Measurements from ENCODE around the gene ZDHHC5. TPM values are rescaled to one million over a fixed set of nuclear protein-coding genes. Genes with fewer than 3 reads are reported as not detected.
"Not testable (repeated sequence)": the region's sequence is repeated elsewhere in the genome, so short reads cannot be mapped to it uniquely, and the experiment has no call there.

ZDHHC5 gene
- total RNA-seq, 2 experiments from 2014 or later: 56.8 to 65.5 TPM

- Mint-ChIP-seq H3K27me3 (peaks cover 16% of the 10 kb centered on the region), H3K4me1 (ENCODE audit: low read depth) (peaks cover 39% of the 10 kb centered on the region), H3K27ac (peak overlapping the region; percentile 18)
- POLR2A ChIA-PET; H3K9me3 Mint-ChIP-seq; H3K36me3 Mint-ChIP-seq; H3K4me3 Mint-ChIP-seq; intact Hi-C loops (cut with micrococcal nuclease): not testable (repeated sequence)
- CTCF ChIA-PET: interaction anchor here (0.6 to 1.7 kb wide), 9 partner anchors 8 to 194 kb away, joined by 3 to 7 read pairs (median 4); partner anchors contain the start of gene UBE2L6
- DNase-seq: peak; percentile 55
Observed at GRCh38 chr11:57652230-57652629, 15.7 kb upstream of the ZDHHC5 start.

GRCh38 chr11:57652662-57653061 is 15.3 kb upstream of the ZDHHC5 start:
- H3K9me3 Mint-ChIP-seq: no peaks in the 10 kb centered on the region
- no peak overlapping the region for H3K4me3 Mint-ChIP-seq
- peaks cover 2% of the 10 kb centered on the region for H3K36me3 Mint-ChIP-seq
- CTCF ChIA-PET: interaction anchor here (0.6 to 1.7 kb wide), 7 partner anchors 8 to 169 kb away, joined by 3 to 6 read pairs (median 4); partner anchors contain the start of gene UBE2L6
- H3K27ac Mint-ChIP-seq: peak overlapping the region; percentile 18
- H3K27me3 Mint-ChIP-seq: peaks cover 12% of the 10 kb centered on the region
- peaks cover 37% of the 10 kb centered on the region for H3K4me1 Mint-ChIP-seq (ENCODE audit: low read depth)
- POLR2A ChIA-PET: interaction anchor here (0.6 kb wide), 3 partner anchors 16 to 88 kb away, joined by 3 to 4 read pairs (median 3); no protein-coding TSS in a partner anchor
- no peak for DNase-seq
- intact Hi-C loops (cut with micrococcal nuclease): no loop called here

GRCh38 chr11:57653163-57653562 is 14.8 kb upstream of the ZDHHC5 start:
- no peaks in the 10 kb centered on the region for H3K9me3 Mint-ChIP-seq
- peaks cover 36% of the 10 kb centered on the region for H3K4me1 Mint-ChIP-seq (ENCODE audit: low read depth)
- H3K36me3 Mint-ChIP-seq: peaks cover 2% of the 10 kb centered on the region
- no peak overlapping the region for H3K27ac Mint-ChIP-seq
- ChIA-PET POLR2A (interaction anchor here (0.6 kb wide), 3 partner anchors 16 to 88 kb away, joined by 3 to 4 read pairs (median 3); no protein-coding TSS in a partner anchor), CTCF (interaction anchor here (0.8 to 0.9 kb wide), 2 partner anchors 9 to 139 kb away, joined by 3 read pairs; no protein-coding TSS in a partner anchor)
- intact Hi-C loops (cut with micrococcal nuclease): no loop called here
- peaks cover 7% of the 10 kb centered on the region for H3K27me3 Mint-ChIP-seq
- no peak overlapping the region for H3K4me3 Mint-ChIP-seq
- DNase-seq: no peak

GRCh38 chr11:57656885-57657193 is 11.1 kb upstream of the ZDHHC5 start:
- Mint-ChIP-seq H3K4me1 (ENCODE audit: low read depth) (peaks cover 31% of the 10 kb centered on the region), H3K27ac (peak overlapping the region; percentile 94), H3K36me3 (peaks cover 22% of the 10 kb centered on the region), H3K27me3 (no peaks in the 10 kb centered on the region), H3K9me3 (no peaks in the 10 kb centered on the region), H3K4me3 (peak overlapping the region; percentile 100)
- intact Hi-C loops (cut with micrococcal nuclease): loop anchor here (1.0 to 5.0 kb wide), 7 partner anchors 10 to 1485 kb away; partner anchors contain the start of genes FAM111A, MED19, SELENOH and TIMM10
- CTCF ChIA-PET: interaction anchor here (0.9 to 4.2 kb wide), 4 partner anchors 12 to 198 kb away, joined by 3 to 17 read pairs (median 4); no protein-coding TSS in a partner anchor
- POLR2A ChIA-PET: no interaction called here
- no peak for DNase-seq

- Mint-ChIP-seq H3K27me3 (no peaks in the 10 kb centered on the region), H3K4me1 (ENCODE audit: low read depth) (peaks cover 33% of the 10 kb centered on the region), H3K9me3 (no peaks in the 10 kb centered on the region), H3K27ac (peak within 1 kb of the TSS; percentile 94), H3K36me3 (peaks cover 25% of the 10 kb centered on the region), H3K4me3 (peak within 1 kb of the TSS; percentile 100)
- CTCF ChIA-PET: interaction anchor here (0.6 to 4.2 kb wide), 7 partner anchors 9 to 199 kb away, joined by 3 to 17 read pairs (median 4); partner anchors contain the start of gene UBE2L6
- peak; percentile 100 for DNase-seq
- intact Hi-C loops (cut with micrococcal nuclease): loop anchor here (1.0 to 5.0 kb wide), 7 partner anchors 10 to 1485 kb away; partner anchors contain the start of genes FAM111A, MED19, SELENOH and TIMM10
- POLR2A ChIA-PET: interaction anchor here (0.9 to 1.8 kb wide), 3 partner anchors 9 to 20 kb away, joined by 3 to 6 read pairs (median 3); no protein-coding TSS in a partner anchor
Observed at GRCh38 chr11:57657194-57658022, 10.5 kb upstream of the ZDHHC5 start, which contains the start of gene CLP1. CLP1 (plus strand) TSS chr11:57657762; CDS start chr11:57659477, 1,715 bp downstream.

- H3K27me3 Mint-ChIP-seq: no peaks in the 10 kb centered on the region
- H3K36me3 Mint-ChIP-seq: peaks cover 26% of the 10 kb centered on the region
- H3K4me1 Mint-ChIP-seq (ENCODE audit: low read depth): peaks cover 33% of the 10 kb centered on the region
- H3K4me3 Mint-ChIP-seq: peak overlapping the region; percentile 100
- ChIA-PET CTCF (interaction anchor here (0.6 to 1.9 kb wide), 5 partner anchors 9 to 143 kb away, joined by 3 to 9 read pairs (median 3); partner anchors contain the start of gene UBE2L6), POLR2A (interaction anchor here (0.9 to 1.8 kb wide), 3 partner anchors 9 to 20 kb away, joined by 3 to 6 read pairs (median 3); no protein-coding TSS in a partner anchor)
- intact Hi-C loops (cut with micrococcal nuclease): loop anchor here (5.0 kb wide), 1 partner anchor 1484 kb away; the partner anchor contains the start of gene FAM111A
- H3K9me3 Mint-ChIP-seq: no peaks in the 10 kb centered on the region
- H3K27ac Mint-ChIP-seq: peak overlapping the region; percentile 94
- no peak for DNase-seq
Observed at GRCh38 chr11:57658023-57658361, 9.9 kb upstream of the ZDHHC5 start.

GRCh38 chr11:57659669-57660068 is 8.2 kb upstream of the ZDHHC5 start:
- intact Hi-C loops (cut with micrococcal nuclease): loop anchor here (5.0 to 10.0 kb wide), 2 partner anchors 1483 to 1895 kb away; partner anchors contain the start of gene FAM111A
- no peak overlapping the region for H3K4me3 Mint-ChIP-seq
- H3K27ac Mint-ChIP-seq: no peak overlapping the region
- H3K36me3 Mint-ChIP-seq: peaks cover 26% of the 10 kb centered on the region
- peaks cover 31% of the 10 kb centered on the region for H3K4me1 Mint-ChIP-seq (ENCODE audit: low read depth)
- ChIA-PET CTCF (interaction anchor here (1.9 kb wide), 2 partner anchors 15 to 92 kb away, joined by 7 to 9 read pairs; partner anchors contain the start of gene UBE2L6), POLR2A (no interaction called here)
- H3K27me3 Mint-ChIP-seq: no peaks in the 10 kb centered on the region
- no peak for DNase-seq
- no peaks in the 10 kb centered on the region for H3K9me3 Mint-ChIP-seq

- Mint-ChIP-seq H3K27ac (no peak overlapping the region), H3K27me3 (no peaks in the 10 kb centered on the region), H3K4me1 (ENCODE audit: low read depth) (peaks cover 32% of the 10 kb centered on the region), H3K9me3 (no peaks in the 10 kb centered on the region), H3K36me3 (peaks cover 24% of the 10 kb centered on the region), H3K4me3 (no peak overlapping the region)
- CTCF ChIA-PET: interaction anchor here (0.7 to 1.2 kb wide), 4 partner anchors 15 to 861 kb away, joined by 3 to 6 read pairs (median 3); no protein-coding TSS in a partner anchor
- DNase-seq: no peak
- intact Hi-C loops (cut with micrococcal nuclease): loop anchor here (10.0 kb wide), 1 partner anchor 1892 kb away; no protein-coding TSS in a partner anchor
- POLR2A ChIA-PET: no interaction called here
Observed at GRCh38 chr11:57662893-57663292, 5.0 kb upstream of the ZDHHC5 start.

- POLR2A ChIA-PET: no interaction called here
Observed at GRCh38 chr11:57663975-57664374, 3.9 kb upstream of the ZDHHC5 start.

GRCh38 chr11:57667117-57667735 is 688 bp upstream of the ZDHHC5 start:
- Mint-ChIP-seq H3K9me3 (no peaks in the 10 kb centered on the region), H3K4me3 (peak overlapping the region; percentile 83), H3K4me1 (ENCODE audit: low read depth) (peaks cover 39% of the 10 kb centered on the region), H3K27me3 (no peaks in the 10 kb centered on the region), H3K36me3 (peaks cover 13% of the 10 kb centered on the region), H3K27ac (peak overlapping the region; percentile 100)
- DNase-seq: peak; percentile 95
- ChIA-PET POLR2A (interaction anchor here (0.6 to 2.3 kb wide), 9 partner anchors 9 to 241 kb away, joined by 3 to 8 read pairs (median 3); partner anchors contain the start of genes CLP1, SELENOH and YPEL4), CTCF (interaction anchor here (0.7 to 1.8 kb wide), 2 partner anchors 9 to 133 kb away, joined by 4 to 5 read pairs; partner anchors contain the start of gene CLP1)
- intact Hi-C loops (cut with micrococcal nuclease): loop anchor here (1.0 to 10.0 kb wide), 13 partner anchors 10 to 1888 kb away; partner anchors contain the start of genes CLP1, MED19, SELENOH and SSRP1

More at GRCh38 chr11:57663975-57664374, 3.9 kb upstream of the ZDHHC5 start:
- intact Hi-C loops (cut with micrococcal nuclease): loop anchor here (10.0 kb wide), 1 partner anchor 1891 kb away; no protein-coding TSS in a partner anchor
- CTCF ChIA-PET: no interaction called here
- Mint-ChIP-seq H3K4me3 (no peak overlapping the region), H3K9me3 (no peaks in the 10 kb centered on the region), H3K4me1 (ENCODE audit: low read depth) (peaks cover 27% of the 10 kb centered on the region), H3K27me3 (no peaks in the 10 kb centered on the region), H3K27ac (no peak overlapping the region), H3K36me3 (peaks cover 24% of the 10 kb centered on the region)
- DNase-seq: no peak

GRCh38 chr11:57668434-57668782 is 494 bp downstream of the ZDHHC5 start:
- Mint-ChIP-seq H3K36me3 (peaks cover 21% of the 10 kb centered on the region), H3K27ac (peak overlapping the region; percentile 100), H3K4me3 (peak overlapping the region; percentile 83), H3K9me3 (no peaks in the 10 kb centered on the region), H3K27me3 (no peaks in the 10 kb centered on the region), H3K4me1 (ENCODE audit: low read depth) (peaks cover 46% of the 10 kb centered on the region)
- intact Hi-C loops (cut with micrococcal nuclease): loop anchor here (5.0 to 10.0 kb wide), 2 partner anchors 854 to 1886 kb away; no protein-coding TSS in a partner anchor
- DNase-seq: no peak
- ChIA-PET POLR2A (interaction anchor here (1.0 to 1.5 kb wide), 5 partner anchors 9 to 886 kb away, joined by 3 to 4 read pairs (median 3); partner anchors contain the start of gene YPEL4), CTCF (interaction anchor here (0.7 kb wide), 1 partner anchor 100 kb away, joined by 4 read pairs; no protein-coding TSS in a partner anchor)
